Spleen (tissue), 11 donors: ENCODE measurements around the gene THOC2. TPM values are rescaled to one million over a fixed set of nuclear protein-coding genes. Genes with fewer than 3 reads are reported as not detected.

Experiments
- DNase-seq: peaks from one replicate; pipeline ENCODE4 v3.0.0-alpha.2; 2020
- H3K27ac ChIP-seq, 8 donors: fragments of 200-600 bp; sonication (generic) in 7 of 8; 1 replicate in 4 of 8; 2 replicates in 4 of 8; pipeline versions ENCODE4 v1.5.0 to v1.8.0; 2016 to 2021; ENCODE audit warnings: inconsistent platforms in 4 of 8, mild to moderate bottlenecking in 4 of 8, moderate library complexity in 1 of 8
- H3K27me3 ChIP-seq, 7 donors: fragments of 200-600 bp; sonication (generic) in 6 of 7; replicated peaks in 1 of 7; 1 replicate in 4 of 7; 2 replicates in 3 of 7; pipeline versions ENCODE4 v1.5.0 to v1.8.0; 2016 to 2021; ENCODE audit warnings: inconsistent platforms in 3 of 7, mild to moderate bottlenecking in 1 of 7
- H3K36me3 ChIP-seq, 6 donors: fragments of 200-600 bp; sonication (generic) in 5 of 6; 1 replicate in 4 of 6; 2 replicates in 2 of 6; pipeline versions ENCODE4 v1.5.0 to v1.8.0; 2016 to 2021; ENCODE audit warnings: inconsistent platforms in 2 of 6
- H3K4me1 ChIP-seq, 6 donors: fragments of 200-600 bp; sonication (generic) in 5 of 6; 1 replicate in 3 of 6; 2 replicates in 3 of 6; pipeline versions ENCODE4 v1.5.0 to v1.8.0; 2016 to 2021; ENCODE audit warnings: inconsistent platforms in 3 of 6
- H3K4me3 ChIP-seq, 8 donors: fragments of 200-600 bp; sonication (generic) in 7 of 8; 1 replicate in 4 of 8; 2 replicates in 4 of 8; pipeline versions ENCODE4 v1.5.0 to v1.8.0; 2016 to 2021; ENCODE audit warnings: inconsistent platforms in 4 of 8, mild to moderate bottlenecking in 4 of 8, moderate library complexity in 2 of 8
- H3K9me3 ChIP-seq, 8 donors: fragments of 200-600 bp; sonication (generic) in 7 of 8; 1 replicate in 4 of 8; 2 replicates in 4 of 8; pipeline versions ENCODE4 v1.5.0 to v1.8.0; 2016 to 2021; ENCODE audit warnings: inconsistent platforms in 4 of 8
- CTCF ChIP-seq, 11 experiments: fragments of 200-600 bp in 7 of 11; fragments of 450-650 bp in 4 of 11; sonication (generic) in 4 of 11; IDR thresholded peaks in 8 of 11; conservative IDR thresholded peaks in 3 of 11; 1 replicate in 7 of 11; 2 replicates in 4 of 11; pipeline versions ENCODE4 v1.4.0 to v1.8.0; 2016 to 2021; ENCODE audit warnings: antibody characterized with exemption in 11 of 11, inconsistent platforms in 4 of 11, mild to moderate bottlenecking in 1 of 11
- POLR2A ChIP-seq, 3 donors: fragments of 450-650 bp; IDR thresholded peaks; one replicate each; pipeline ENCODE4 v1.5.1; 2017; ENCODE audit warnings: antibody characterized with exemption in 3 of 3, mild to moderate bottlenecking in 1 of 3
- POLR2AphosphoS5 ChIP-seq, 3 donors: sonication (generic); formaldehyde crosslinking; IDR thresholded peaks; one replicate each; pipeline ENCODE4 v1.5.1; 2017; ENCODE audit warnings: antibody characterized with exemption in 3 of 3
- WGBS, 5 donors: extraction: QIAGEN DNeasy Blood & Tissue Kit in 3 of 5; methylation state at CpG; one replicate each; pipeline versions ENCODE4 v1.1.5 to v1.1.7; 2013 to 2018; 5-methylcytosine and 5-hydroxymethylcytosine counted together
- intact Hi-C: fragments of 100-400 bp; cut with DNase I; formaldehyde crosslinking; loops from one replicate; pipeline ENCODE4 v1.15.0; 2023; ENCODE audit warnings: low total_unique reads
- polyA plus RNA-seq, 3 donors: library from polyadenylated mRNA; stranded (reverse); fragments of 200-250 nt; gene quantifications; one replicate each; pipeline ENCODE4 v1.2.1, GENCODE V29; 2013
- total RNA-seq, 7 donors: library from RNA; depleted of rRNA in 3 of 7; stranded (reverse); fragments of >200 nt in 3 of 7; fragmentation: NEBNext Ultra II Directional in 4 of 7; extraction: Animal tissue kit (Norgen Biotek cat#: 25700) in 4 of 7; gene quantifications; one replicate each; pipeline versions ENCODE4 v1.1.0 to v1.2.1, GENCODE V29; 2016 to 2021
- donor health status: healthy with polysubstance abuse.
- donor health status: DM: no; HTN: no; CAD: no; lungs with moderate emphysema.
- donor health status: DM: no; HTN: no; CAD: no.
- donor health status: Bipolar disorder and iron deficiency.
- donor health status: healthy.
- donor health status: DM: no; HTN: no; CAD: no.
- donor health status: DM: yes; HTN: yes; CAD: no.

The THOC2 gene
- total and polyA plus RNA-seq, 10 donors, result 36.4 to 158 (median 77.8) TPM

- H3K27ac ChIP-seq, result no peak overlapping the region
- H3K27me3 ChIP-seq, result no peaks in the 10 kb centered on the region
- DNase-seq, result no peak
- H3K4me1 ChIP-seq, result no peaks in the 10 kb centered on the region
- TF ChIP-seq POLR2A (IDR thresholded peaks at IDR 0.05) (no peak), POLR2AphosphoS5 (IDR thresholded peaks at IDR 0.05) (no peak), CTCF (IDR thresholded peaks at IDR 0.05 in 8 of 11, conservative IDR thresholded peaks at IDR 0.05 in 3 of 11) (no peak)
- no peaks in the 10 kb centered on the region for H3K36me3 ChIP-seq
- peaks cover 0 to 12% (median 0%) of the 10 kb centered on the region in 8 donors for H3K9me3 ChIP-seq
- no peak overlapping the region for H3K4me3 ChIP-seq
- intact Hi-C loops, result no loop called here
Observed at GRCh38 chrX:123756320-123756719, 23.5 kb upstream of the THOC2 start.

GRCh38 chrX:123755107-123755506 lies 22.3 kb upstream of the THOC2 start:
- Histone ChIP-seq H3K4me3 (no peak overlapping the region), H3K27me3 (no peaks in the 10 kb centered on the region), H3K36me3 (no peaks in the 10 kb centered on the region), H3K9me3 (peaks cover 0 to 12% (median 0%) of the 10 kb centered on the region in 8 donors), H3K27ac (no peak overlapping the region), H3K4me1 (no peaks in the 10 kb centered on the region)
- intact Hi-C loops, result no loop called here
- no peak for TF ChIP-seq POLR2AphosphoS5 (IDR thresholded peaks at IDR 0.05)
- no peak for TF ChIP-seq POLR2A (IDR thresholded peaks at IDR 0.05)
- TF ChIP-seq CTCF (IDR thresholded peaks at IDR 0.05 in 8 of 11, conservative IDR thresholded peaks at IDR 0.05 in 3 of 11), result no peak
- DNase-seq, result no peak
- 41 to 84% (median 75%) methylated on average over 2 of the region's 2 CpGs for WGBS, 5 donors

GRCh38 chrX:123753656-123754350 lies 21.0 kb upstream of the THOC2 start:
- Histone ChIP-seq H3K36me3 (no peaks in the 10 kb centered on the region), H3K4me3 (no peak overlapping the region), H3K27ac (no peak overlapping the region), H3K9me3 (peaks cover 0 to 5% (median 0%) of the 10 kb centered on the region in 8 donors), H3K27me3 (no peaks in the 10 kb centered on the region), H3K4me1 (no peaks in the 10 kb centered on the region)
- DNase-seq, result no peak
- TF ChIP-seq POLR2AphosphoS5 (IDR thresholded peaks at IDR 0.05) (no peak), CTCF (IDR thresholded peaks at IDR 0.05 in 8 of 11, conservative IDR thresholded peaks at IDR 0.05 in 3 of 11) (no peak), POLR2A (IDR thresholded peaks at IDR 0.05) (no peak)
- intact Hi-C loops, result no loop called here
- 74 to 100% (median 78%) methylated on average over 6 to 8 of the region's 8 CpGs for WGBS, 5 donors

GRCh38 chrX:123749643-123750042 lies 16.8 kb upstream of the THOC2 start:
- no peak for DNase-seq
- TF ChIP-seq CTCF (IDR thresholded peaks at IDR 0.05 in 8 of 11, conservative IDR thresholded peaks at IDR 0.05 in 3 of 11) (no peak), POLR2A (IDR thresholded peaks at IDR 0.05) (no peak), POLR2AphosphoS5 (IDR thresholded peaks at IDR 0.05) (no peak)
- Histone ChIP-seq H3K27me3 (no peaks in the 10 kb centered on the region), H3K36me3 (no peaks in the 10 kb centered on the region), H3K4me1 (no peaks in the 10 kb centered on the region), H3K9me3 (no peaks in the 10 kb centered on the region), H3K27ac (no peak overlapping the region), H3K4me3 (no peak overlapping the region)
- WGBS, 5 donors, result 85 to 98% (median 88%) methylated on average over 2 of the region's 2 CpGs
- intact Hi-C loops, result no loop called here
